ENCODE results near the gene C1RL.

- TF ChIP-seq, protein P1, sequence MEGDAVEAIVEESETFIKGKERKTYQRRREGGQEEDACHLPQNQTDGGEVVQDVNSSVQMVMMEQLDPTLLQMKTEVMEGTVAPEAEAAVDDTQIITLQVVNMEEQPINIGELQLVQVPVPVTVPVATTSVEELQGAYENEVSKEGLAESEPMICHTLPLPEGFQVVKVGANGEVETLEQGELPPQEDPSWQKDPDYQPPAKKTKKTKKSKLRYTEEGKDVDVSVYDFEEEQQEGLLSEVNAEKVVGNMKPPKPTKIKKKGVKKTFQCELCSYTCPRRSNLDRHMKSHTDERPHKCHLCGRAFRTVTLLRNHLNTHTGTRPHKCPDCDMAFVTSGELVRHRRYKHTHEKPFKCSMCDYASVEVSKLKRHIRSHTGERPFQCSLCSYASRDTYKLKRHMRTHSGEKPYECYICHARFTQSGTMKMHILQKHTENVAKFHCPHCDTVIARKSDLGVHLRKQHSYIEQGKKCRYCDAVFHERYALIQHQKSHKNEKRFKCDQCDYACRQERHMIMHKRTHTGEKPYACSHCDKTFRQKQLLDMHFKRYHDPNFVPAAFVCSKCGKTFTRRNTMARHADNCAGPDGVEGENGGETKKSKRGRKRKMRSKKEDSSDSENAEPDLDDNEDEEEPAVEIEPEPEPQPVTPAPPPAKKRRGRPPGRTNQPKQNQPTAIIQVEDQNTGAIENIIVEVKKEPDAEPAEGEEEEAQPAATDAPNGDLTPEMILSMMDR (IDR thresholded peaks at IDR 0.05 in 8 of 11, conservative IDR thresholded peaks at IDR 0.05 in 3 of 11): no peak
- TF ChIP-seq POLR2AphosphoS5 (IDR thresholded peaks at IDR 0.05) (no peak), POLR2A (IDR thresholded peaks at IDR 0.05) (no peak)
Observed at GRCh38 chr12:7045913-7046312, 63.1 kb downstream of the C1RL start.

All from spleen (tissue), 7 donors.